WERI-Rb-1 (cell line): ENCODE measurements around the gene NDUFC2.

Experiments used
- DNase-seq: peaks from one replicate; pipeline ENCODE4 v3.0.0-alpha.2; 2020
- H3K27ac ChIP-seq: fragments of 250-450 bp; sonication (Bioruptor Pico); 2 replicates; pipeline ENCODE4 v1.5.1; 2020; ENCODE audit warnings: mild to moderate bottlenecking, moderate library complexity
- H3K27me3 ChIP-seq: fragments of 250-450 bp; sonication (Bioruptor Pico); 2 replicates; pipeline ENCODE4 v1.5.1; 2021; ENCODE audit warnings: mild to moderate bottlenecking, low read depth, moderate library complexity; ENCODE audit not compliant: insufficient read depth, severe bottlenecking
- H3K36me3 ChIP-seq: fragments of 250-450 bp; sonication (Bioruptor Pico); 2 replicates; pipeline ENCODE4 v1.5.1; 2020; ENCODE audit warnings: mild to moderate bottlenecking, moderate library complexity
- H3K4me3 ChIP-seq: 2 replicates; pipeline ENCODE4 v1.5.1; 2011; ENCODE audit warnings: low read depth, mild to moderate bottlenecking, control low read depth, low read length
- H3K9me3 ChIP-seq: fragments of 250-450 bp; sonication (Bioruptor Pico); 2 replicates; pipeline ENCODE4 v1.5.1; 2021; ENCODE audit warnings: mild to moderate bottlenecking, moderate library complexity; ENCODE audit not compliant: severe bottlenecking
- TF ChIP-seq, protein P1 (sequence below): IDR thresholded peaks from 2 replicates; pipeline ENCODE4 v1.5.1; 2011; ENCODE audit warnings: low read depth, mild to moderate bottlenecking, control low read depth, inconsistent platforms, low read length

NDUFC2 gene

GRCh38 chr11:78069465-78069864 lies 10.2 kb downstream of the NDUFC2 start:
- Histone ChIP-seq H3K27me3 (no peaks in the 10 kb centered on the region), H3K4me3 (no peak overlapping the region), H3K27ac (no peak overlapping the region), H3K36me3 (peaks cover 61% of the 10 kb centered on the region), H3K9me3 (no peaks in the 10 kb centered on the region)
- TF ChIP-seq, protein P1, sequence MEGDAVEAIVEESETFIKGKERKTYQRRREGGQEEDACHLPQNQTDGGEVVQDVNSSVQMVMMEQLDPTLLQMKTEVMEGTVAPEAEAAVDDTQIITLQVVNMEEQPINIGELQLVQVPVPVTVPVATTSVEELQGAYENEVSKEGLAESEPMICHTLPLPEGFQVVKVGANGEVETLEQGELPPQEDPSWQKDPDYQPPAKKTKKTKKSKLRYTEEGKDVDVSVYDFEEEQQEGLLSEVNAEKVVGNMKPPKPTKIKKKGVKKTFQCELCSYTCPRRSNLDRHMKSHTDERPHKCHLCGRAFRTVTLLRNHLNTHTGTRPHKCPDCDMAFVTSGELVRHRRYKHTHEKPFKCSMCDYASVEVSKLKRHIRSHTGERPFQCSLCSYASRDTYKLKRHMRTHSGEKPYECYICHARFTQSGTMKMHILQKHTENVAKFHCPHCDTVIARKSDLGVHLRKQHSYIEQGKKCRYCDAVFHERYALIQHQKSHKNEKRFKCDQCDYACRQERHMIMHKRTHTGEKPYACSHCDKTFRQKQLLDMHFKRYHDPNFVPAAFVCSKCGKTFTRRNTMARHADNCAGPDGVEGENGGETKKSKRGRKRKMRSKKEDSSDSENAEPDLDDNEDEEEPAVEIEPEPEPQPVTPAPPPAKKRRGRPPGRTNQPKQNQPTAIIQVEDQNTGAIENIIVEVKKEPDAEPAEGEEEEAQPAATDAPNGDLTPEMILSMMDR = no peak
- no peak for DNase-seq

GRCh38 chr11:78067704-78068103 lies 12.0 kb downstream of the NDUFC2 start:
- Histone ChIP-seq H3K27ac (no peak overlapping the region), H3K27me3 (no peaks in the 10 kb centered on the region), H3K9me3 (no peaks in the 10 kb centered on the region), H3K36me3 (peaks cover 55% of the 10 kb centered on the region), H3K4me3 (no peak overlapping the region)
- TF ChIP-seq, protein P1 = no peak
- DNase-seq = no peak

- no peak overlapping the region for H3K4me3 ChIP-seq
- H3K27ac ChIP-seq = no peak overlapping the region
- no peak for DNase-seq
- no peaks in the 10 kb centered on the region for H3K27me3 ChIP-seq
- H3K9me3 ChIP-seq = no peaks in the 10 kb centered on the region
- TF ChIP-seq, protein P1 = no peak
- H3K36me3 ChIP-seq = peaks cover 42% of the 10 kb centered on the region
Measured at GRCh38 chr11:78066471-78066870, 13.2 kb downstream of the NDUFC2 start.

- Histone ChIP-seq H3K4me3 (no peak overlapping the region), H3K36me3 (peaks cover 30% of the 10 kb centered on the region), H3K9me3 (no peaks in the 10 kb centered on the region), H3K27ac (no peak overlapping the region), H3K27me3 (no peaks in the 10 kb centered on the region)
- TF ChIP-seq, protein P1 = no peak
- no peak for DNase-seq
Measured at GRCh38 chr11:78065203-78065602, 14.5 kb downstream of the NDUFC2 start.

DNA sequence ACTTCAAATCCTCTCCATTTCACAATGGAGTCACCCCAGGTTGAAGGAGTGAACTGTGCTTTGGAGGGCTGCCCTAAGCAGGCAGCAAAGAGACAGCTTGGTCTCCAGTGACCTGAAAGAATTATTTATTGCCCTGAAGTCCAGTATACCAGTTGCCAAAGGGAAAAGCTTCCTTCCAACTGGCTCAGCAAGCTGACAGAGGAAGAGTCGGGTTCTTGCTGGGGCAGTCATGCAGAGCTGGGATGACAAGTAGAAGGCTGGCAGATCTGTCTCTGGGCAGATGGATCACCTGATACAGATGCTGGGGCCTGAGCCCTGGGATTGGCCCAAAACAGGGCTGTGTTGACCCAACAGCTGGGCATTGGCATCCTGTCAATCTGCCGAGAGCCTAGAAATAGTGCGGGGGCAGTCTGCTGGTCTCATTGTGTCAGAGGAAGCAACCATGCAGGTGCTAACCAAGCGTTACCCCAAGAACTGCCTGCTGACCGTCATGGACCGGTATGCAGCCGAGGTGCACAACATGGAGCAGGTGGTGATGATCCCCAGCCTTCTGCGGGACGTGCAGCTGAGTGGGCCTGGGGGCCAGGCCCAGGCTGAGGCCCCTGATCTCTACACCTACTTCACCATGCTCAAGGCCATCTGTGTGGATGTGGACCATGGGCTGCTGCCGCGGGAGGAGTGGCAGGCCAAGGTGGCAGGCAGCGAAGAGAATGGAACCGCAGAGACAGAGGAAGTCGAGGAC lies 16.1 kb downstream of the NDUFC2 start, which contains the start of gene THRSP:
Gene THRSP, plus strand, starts transcription at position 422 of the 742 bp plus-strand sequence. Its CDS starts 21 bp downstream, at position 443.
- TF ChIP-seq, protein P1 = no peak
- no peaks in the 10 kb centered on the region for H3K27me3 ChIP-seq
- H3K36me3 ChIP-seq = peaks cover 18% of the 10 kb centered on the region
- peak within 1 kb of the TSS; percentile 34; the same call in 1 of the 2 replicates for H3K27ac ChIP-seq
- H3K9me3 ChIP-seq = no peaks in the 10 kb centered on the region
- no peak for DNase-seq
- H3K4me3 ChIP-seq = no peak within 1 kb of the TSS
